GM18508 (cell line): ENCODE measurements around the gene CACNA1B.

Experiments
- ATAC-seq: cut with Tn5 transposase; IDR thresholded peaks from one replicate; pipeline ENCODE4 v1.9.1; 2021; ENCODE audit warnings: moderate number of reproducible peaks; ENCODE audit not compliant: insufficient read depth, unreplicated experiment

The CACNA1B gene

DNA sequence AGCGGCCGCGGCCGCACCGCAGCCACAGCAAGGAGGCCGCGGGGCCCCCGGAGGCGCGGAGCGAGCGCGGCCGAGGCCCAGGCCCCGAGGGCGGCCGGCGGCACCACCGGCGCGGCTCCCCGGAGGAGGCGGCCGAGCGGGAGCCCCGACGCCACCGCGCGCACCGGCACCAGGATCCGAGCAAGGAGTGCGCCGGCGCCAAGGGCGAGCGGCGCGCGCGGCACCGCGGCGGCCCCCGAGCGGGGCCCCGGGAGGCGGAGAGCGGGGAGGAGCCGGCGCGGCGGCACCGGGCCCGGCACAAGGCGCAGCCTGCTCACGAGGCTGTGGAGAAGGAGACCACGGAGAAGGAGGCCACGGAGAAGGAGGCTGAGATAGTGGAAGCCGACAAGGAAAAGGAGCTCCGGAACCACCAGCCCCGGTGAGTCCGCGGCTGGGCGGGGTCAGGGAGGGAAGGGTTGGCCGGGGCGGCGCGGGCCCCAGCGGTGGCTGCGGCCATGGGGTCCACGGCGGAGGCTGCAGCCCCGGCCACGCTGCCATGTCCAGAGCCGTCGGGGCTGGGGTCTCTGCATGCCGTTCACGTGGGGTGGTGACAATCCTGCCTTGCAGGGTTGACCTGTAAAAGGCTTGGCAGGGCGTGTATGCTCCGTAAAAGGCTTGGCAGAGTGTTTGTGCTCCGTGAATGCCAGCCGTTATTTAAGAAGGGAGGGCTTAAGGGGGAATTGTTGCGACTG lies 146.0 kb downstream of the CACNA1B start:
- ATAC-seq: no peak

DNA sequence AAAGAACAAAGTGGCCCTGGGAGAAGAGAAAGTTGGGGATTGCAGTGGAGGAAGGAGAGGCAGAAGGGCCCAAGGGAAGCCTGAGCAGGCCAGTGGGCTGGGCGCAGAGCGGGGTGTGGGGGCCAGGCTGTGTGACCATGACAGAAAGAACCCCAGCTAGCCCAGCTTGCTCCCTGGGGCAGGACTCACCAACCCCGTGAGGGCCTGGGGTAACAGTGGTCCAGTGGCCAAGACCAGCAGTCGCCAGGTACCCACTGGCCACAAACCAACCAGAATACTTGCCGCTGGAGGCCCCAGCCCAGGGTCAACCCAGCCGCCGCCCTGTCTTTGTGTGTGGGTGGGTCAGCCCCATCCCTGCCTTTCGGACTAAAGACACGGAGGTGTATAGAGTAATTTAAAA lies 146.5 kb downstream of the CACNA1B start:
- ATAC-seq: no peak

- no peak for ATAC-seq
Observed at GRCh38 chr9:138024831-138025291, 147.3 kb downstream of the CACNA1B start.

DNA sequence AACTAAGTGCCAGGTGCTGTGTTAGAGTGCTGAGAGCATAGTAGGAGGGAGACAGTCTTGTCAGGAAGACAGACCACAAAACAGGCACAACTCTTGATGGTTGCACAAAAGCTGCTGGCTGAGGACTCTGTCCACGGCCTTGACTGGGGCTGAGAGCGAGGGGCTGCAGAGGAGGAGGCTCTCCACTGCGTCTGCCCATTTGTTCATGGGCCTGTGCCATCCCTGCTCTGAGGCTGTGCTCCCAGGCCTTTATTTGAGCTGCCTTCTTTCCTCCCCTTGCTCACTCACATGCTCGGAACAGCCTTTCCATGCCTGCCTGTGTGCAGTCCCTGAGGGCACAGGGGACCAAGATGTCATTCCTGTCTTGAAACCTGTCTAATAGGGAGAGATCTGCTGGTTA lies 147.8 kb downstream of the CACNA1B start:
- ATAC-seq: no peak

- no peak for ATAC-seq
Observed at GRCh38 chr9:138025908-138026307, 148.3 kb downstream of the CACNA1B start.

- no peak for ATAC-seq
Observed at GRCh38 chr9:138028596-138028995, 151.0 kb downstream of the CACNA1B start.

DNA sequence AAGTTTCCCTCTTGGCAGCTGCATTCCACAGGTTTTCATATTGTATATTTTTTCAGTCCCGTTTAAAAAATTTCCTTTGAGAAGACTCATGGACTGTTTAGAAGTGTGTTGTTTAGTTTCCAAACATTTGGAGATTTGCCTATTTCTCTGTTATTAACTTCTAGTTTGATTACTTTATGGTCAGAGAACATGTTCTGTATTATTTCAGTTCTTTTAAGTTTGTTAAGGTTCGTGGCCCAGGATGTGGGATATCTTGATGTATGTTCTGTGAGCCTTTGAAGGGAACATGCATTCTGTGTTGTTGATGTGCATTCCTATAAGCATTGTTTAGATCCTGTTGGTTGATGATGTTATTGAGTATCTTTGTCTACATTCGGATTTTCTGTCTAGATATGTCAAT lies 153.6 kb downstream of the CACNA1B start:
- ATAC-seq: no peak

- no peak for ATAC-seq
Observed at GRCh38 chr9:138033950-138034349, 156.4 kb downstream of the CACNA1B start.

DNA sequence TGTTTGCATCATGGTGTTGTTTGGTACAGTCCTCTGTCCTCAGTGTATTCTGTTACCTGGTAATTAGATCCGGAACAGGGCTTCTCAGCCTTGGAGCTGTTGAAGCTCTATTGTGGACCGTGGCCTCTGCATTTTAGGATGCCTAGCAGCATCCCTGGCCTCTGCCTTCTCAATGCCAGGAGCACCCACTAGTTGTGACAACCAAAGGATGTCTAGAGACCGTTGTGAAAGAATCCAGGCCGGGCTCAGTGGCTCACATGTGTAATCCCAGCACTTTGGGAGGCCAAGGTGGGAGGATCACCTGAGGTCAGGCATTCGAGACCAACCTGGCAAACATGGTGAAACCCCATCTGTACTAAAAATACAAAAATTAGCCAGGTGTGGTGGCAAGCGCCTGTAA lies 159.6 kb downstream of the CACNA1B start:
- ATAC-seq: no peak

- no peak for ATAC-seq
Observed at GRCh38 chr9:138038244-138038671, 160.7 kb downstream of the CACNA1B start.

GRCh38 chr9:138040446-138041430 lies 163.2 kb downstream of the CACNA1B start:
- ATAC-seq: no peak

- no peak for ATAC-seq
Observed at GRCh38 chr9:138042146-138042545, 164.6 kb downstream of the CACNA1B start.

DNA sequence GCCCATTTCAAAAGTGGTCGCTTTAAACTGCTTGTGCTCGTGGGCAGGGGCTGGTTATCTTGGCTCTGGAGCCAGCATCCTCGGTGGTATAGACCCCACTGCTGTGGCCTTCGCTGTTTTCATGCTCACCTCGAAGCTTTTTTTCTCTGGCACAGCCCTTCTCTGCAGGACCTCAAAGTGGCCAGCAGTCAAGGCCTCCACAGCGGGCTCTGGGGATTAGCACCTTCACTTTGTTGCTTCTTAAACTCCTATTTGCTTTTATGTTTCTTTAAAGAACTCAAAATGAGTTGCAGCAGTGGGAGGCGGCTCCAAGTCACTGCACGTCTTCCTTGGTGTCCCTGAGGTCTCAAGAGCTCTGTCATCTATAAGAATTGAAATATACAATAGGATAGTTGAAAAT lies 165.1 kb downstream of the CACNA1B start:
- no peak for ATAC-seq

DNA sequence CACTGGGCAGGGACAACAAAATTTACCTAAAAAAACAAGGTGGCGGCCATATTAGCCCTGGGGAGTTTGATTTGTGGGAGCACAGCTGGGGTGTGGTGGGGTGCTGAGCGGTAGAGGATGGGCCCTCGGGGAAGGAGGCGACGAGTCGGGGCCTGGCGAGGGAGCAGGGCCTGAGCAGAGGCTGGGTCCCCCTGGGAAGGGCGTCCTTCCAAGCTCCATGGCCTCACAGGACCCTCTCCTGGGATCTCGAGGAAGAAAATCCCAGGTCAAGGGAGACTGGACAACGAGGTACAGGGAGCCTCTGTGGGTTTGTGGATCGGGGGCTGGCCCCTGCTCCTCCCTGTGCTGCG lies 165.5 kb downstream of the CACNA1B start:
- ATAC-seq: no peak

- ATAC-seq: no peak
Observed at GRCh38 chr9:138043411-138044345, 166.1 kb downstream of the CACNA1B start.

DNA sequence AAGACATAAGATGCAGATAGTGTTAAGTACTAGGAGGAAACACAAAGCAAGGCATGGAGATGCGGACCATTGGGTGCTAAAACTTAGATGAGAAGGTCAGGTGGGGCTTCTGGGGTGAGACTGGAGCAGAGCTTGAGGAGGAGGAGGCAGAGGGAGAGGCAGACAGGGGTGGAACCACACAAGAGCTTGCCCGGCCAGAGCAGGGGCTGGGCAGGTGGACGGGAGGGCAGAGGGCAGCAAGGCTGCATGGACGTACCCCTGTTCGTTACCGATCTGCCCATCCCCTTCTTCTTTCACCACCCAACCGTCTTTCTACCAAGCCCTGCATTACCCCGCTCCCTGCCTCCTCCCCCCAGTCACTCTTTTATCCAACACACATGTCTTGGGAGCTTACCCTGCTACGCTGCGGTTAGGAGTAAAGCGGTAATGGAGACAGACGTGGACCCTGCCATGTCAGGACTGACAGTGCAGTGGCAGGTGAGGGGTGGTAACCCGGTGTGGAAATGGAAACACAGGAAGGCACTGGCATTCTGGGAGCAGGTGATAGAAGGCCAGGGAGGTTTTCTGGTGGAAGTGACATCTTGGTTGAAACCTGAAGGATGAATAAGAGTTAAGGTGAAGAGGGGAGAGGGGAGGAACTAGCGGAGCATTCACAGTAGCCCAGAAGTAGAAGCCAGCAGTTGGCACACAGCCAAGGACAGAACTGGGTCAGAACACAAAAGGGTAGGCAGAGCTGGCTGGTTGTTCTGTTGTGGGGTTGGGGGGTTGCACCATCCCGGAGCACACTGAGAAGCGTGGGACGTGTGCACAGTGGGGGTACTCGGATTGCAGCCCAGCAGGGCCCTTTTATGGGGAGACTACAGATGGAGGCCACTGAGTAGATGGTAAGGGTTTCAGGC lies 167.2 kb downstream of the CACNA1B start:
- no peak for ATAC-seq

DNA sequence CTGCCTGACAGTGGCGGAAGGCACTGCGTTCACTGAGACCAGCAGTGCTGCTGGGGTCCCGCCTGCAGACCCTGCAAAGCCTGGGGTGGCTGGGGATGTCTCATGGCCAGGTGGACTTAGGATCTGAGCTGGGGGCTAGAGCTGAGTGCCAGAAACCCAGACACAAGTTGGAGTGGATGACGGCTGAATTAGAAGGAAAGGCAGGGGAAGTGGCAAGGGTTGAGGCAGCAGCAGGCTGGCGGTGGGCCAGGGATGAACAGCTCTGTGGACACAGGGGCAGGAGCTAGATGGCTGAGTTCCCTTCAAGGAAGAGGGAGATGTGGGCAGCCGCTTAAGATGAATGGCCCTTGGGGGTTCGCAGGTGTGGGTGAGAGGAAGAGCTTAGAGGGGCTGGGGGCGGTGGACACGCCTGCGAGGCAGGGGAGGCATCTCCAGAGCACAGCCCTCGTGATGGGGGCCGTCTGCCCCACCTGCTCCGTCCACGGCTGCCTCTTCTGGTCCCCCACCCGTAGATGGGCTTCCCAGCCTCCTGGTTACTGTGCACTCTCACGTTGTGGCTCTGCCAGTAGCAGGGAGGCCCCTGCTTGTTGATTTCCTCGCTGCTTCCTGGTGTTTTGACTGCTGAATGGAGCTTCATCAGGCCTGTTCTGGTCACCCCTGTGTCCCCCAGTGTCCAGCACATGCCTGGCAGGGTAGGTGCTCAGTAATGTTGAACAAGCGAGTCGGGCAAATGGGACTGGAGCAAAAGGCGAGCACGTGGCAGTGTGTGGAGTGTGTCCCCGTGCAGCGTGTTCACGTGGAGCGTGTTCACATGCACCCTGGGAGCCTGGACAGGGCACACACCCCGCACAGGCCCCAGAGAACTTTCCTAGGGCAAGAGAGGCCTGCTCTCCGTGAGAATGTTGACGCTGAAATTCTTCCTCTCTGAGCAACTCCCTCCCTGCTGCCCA lies 168.2 kb downstream of the CACNA1B start:
- no peak for ATAC-seq

GRCh38 chr9:138046641-138047301 lies 169.2 kb downstream of the CACNA1B start:
- no peak for ATAC-seq
